GM18907 (cell line): Measurements from ENCODE around the gene MIPEP.
A peak's percentile ranks its signal among the peaks of the same experiment; 100 is the strongest.

Source experiments
- ATAC-seq: cut with Tn5 transposase; IDR thresholded peaks from one replicate; pipeline ENCODE4 v1.9.1; 2021; ENCODE audit warnings: mild to moderate bottlenecking, moderate library complexity; ENCODE audit not compliant: unreplicated experiment

Gene MIPEP

GRCh38 chr13:23855360-23855759, 33.8 kb downstream of the MIPEP start:
- no peak for ATAC-seq

GRCh38 chr13:23852351-23852750, 36.8 kb downstream of the MIPEP start:
- ATAC-seq, result peak; percentile 46

GRCh38 chr13:23851106-23851505, 38.1 kb downstream of the MIPEP start:
- no peak for ATAC-seq

- ATAC-seq, result no peak
Measured at GRCh38 chr13:23850134-23850533, 39.1 kb downstream of the MIPEP start.

GRCh38 chr13:23849670-23850069, 39.5 kb downstream of the MIPEP start:
- ATAC-seq, result no peak

GRCh38 chr13:23848646-23849141, 40.5 kb downstream of the MIPEP start:
- ATAC-seq, result no peak

GRCh38 chr13:23848019-23848418, 41.2 kb downstream of the MIPEP start:
- no peak for ATAC-seq

GRCh38 chr13:23847497-23847896, 41.7 kb downstream of the MIPEP start:
- ATAC-seq, result no peak

- ATAC-seq, result no peak
Measured at GRCh38 chr13:23845105-23845725, 44.0 kb downstream of the MIPEP start.

GRCh38 chr13:23844132-23844531, 45.1 kb downstream of the MIPEP start:
- no peak for ATAC-seq

- ATAC-seq, result no peak
Measured at GRCh38 chr13:23843436-23843835, 45.8 kb downstream of the MIPEP start.

GRCh38 chr13:23842406-23842805, 46.8 kb downstream of the MIPEP start:
- no peak for ATAC-seq

GRCh38 chr13:23833733-23834611, 55.2 kb downstream of the MIPEP start:
- no peak for ATAC-seq

- no peak for ATAC-seq
Measured at GRCh38 chr13:23828866-23829265, 60.3 kb downstream of the MIPEP start.

- no peak for ATAC-seq
Measured at GRCh38 chr13:23828086-23828485, 61.1 kb downstream of the MIPEP start.

GRCh38 chr13:23825179-23825578, 64.0 kb downstream of the MIPEP start:
- no peak for ATAC-seq

- no peak for ATAC-seq
Measured at GRCh38 chr13:23824371-23824770, 64.8 kb downstream of the MIPEP start.

- ATAC-seq, result no peak
Measured at GRCh38 chr13:23822252-23822824, 66.9 kb downstream of the MIPEP start.

- no peak for ATAC-seq
Measured at GRCh38 chr13:23820530-23820929, 68.7 kb downstream of the MIPEP start.

- ATAC-seq, result no peak
Measured at GRCh38 chr13:23817830-23818229, 71.4 kb downstream of the MIPEP start.

- no peak for ATAC-seq
Measured at GRCh38 chr13:23817136-23817535, 72.1 kb downstream of the MIPEP start.

GRCh38 chr13:23813635-23814034, 75.6 kb downstream of the MIPEP start:
- no peak for ATAC-seq
